ENCODE results near the gene SLX9.

DNA sequence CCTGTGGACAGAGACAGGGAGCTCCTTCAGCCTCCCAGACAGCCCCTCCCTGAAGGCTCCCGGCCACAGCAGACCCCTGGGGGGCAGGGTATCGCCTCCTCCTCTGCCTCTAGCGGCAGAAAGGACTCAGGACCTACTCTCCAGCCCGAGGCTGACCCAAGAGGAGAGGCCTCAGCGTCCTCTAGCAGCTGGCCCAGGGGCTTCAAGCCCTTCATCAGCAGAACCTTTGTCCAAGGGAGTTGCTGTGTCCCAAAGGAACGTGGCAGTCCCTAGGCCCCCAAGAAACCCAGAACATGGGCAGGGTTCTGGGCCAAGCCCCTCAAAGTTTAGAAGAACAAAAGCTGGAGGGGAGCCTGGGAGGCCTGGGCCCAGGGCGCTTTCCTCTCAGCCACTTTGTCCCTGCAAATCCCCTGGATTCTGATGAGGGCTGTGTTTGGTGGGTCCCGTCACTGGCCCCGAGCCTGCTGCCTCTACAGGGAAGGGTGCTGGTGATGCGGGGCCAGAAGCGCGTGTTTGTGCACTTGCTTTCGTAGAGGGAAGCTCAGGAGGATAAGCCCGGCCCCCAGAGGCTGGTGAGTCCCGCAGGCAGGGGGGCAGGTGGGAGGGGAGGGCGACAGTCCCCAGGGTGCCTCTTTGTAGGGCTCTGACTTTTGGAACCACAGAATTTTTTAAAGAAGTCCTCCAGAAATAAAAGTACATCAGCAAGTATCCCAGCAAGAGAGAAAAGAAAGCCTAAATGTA, 32.4 kb upstream of the SLX9 start:
- TF ChIP-seq POLR2A (IDR thresholded peaks at IDR 0.05) = no peak
- TF ChIP-seq, protein P1, sequence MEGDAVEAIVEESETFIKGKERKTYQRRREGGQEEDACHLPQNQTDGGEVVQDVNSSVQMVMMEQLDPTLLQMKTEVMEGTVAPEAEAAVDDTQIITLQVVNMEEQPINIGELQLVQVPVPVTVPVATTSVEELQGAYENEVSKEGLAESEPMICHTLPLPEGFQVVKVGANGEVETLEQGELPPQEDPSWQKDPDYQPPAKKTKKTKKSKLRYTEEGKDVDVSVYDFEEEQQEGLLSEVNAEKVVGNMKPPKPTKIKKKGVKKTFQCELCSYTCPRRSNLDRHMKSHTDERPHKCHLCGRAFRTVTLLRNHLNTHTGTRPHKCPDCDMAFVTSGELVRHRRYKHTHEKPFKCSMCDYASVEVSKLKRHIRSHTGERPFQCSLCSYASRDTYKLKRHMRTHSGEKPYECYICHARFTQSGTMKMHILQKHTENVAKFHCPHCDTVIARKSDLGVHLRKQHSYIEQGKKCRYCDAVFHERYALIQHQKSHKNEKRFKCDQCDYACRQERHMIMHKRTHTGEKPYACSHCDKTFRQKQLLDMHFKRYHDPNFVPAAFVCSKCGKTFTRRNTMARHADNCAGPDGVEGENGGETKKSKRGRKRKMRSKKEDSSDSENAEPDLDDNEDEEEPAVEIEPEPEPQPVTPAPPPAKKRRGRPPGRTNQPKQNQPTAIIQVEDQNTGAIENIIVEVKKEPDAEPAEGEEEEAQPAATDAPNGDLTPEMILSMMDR (IDR thresholded peaks at IDR 0.05) = no peak

Measured in uterus (tissue), 2 donors.